ENCODE measurements around the gene AMIGO2. TPM values are rescaled to one million over a fixed set of nuclear protein-coding genes. Genes with fewer than 3 reads are reported as not detected.

Gene AMIGO2
- total and polyA plus RNA-seq, 9 of the 15 experiments (the other 6 are each of a cell fraction or from before 2014, with no cell fraction given), result 2.0 to 8.3 (median 3.8) TPM

DNA sequence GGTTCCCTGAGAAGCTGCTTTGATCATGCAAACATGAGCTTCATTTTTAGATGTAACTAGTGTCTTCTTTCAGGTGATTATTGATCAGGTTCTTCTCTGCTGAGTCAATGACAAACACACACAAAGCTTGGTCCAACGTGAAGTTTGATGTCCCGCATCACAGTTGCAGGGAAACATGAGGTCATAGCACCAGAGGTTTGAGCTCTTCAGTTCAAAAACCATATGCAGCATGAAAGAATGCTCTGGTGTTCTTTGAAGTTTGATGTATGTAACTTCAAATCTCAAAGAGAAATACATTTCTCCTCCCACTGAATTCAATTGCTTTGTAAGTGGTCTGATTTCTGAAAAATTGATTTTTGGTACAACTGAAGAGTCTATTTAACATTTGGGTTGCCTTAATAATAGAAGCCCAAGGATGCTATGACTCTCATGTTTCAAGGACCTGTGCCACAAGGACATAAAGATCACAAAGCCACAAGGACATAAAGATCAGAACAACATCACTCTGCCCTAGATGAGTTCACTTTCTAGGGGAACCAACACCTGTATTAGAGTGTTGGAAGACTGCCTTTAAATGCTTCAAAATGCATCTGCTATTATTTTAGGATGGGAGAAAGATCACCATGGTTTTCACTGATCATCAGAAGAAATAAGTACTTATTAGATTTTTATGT lies 31.1 kb upstream of the AMIGO2 start:
- no TSS peak for BruUV-seq (replicated peaks)
- no peak for FAIRE-seq
- H3K4me3 ChIP-seq, result no peak overlapping the region
- no peak for DNase-seq (ENCODE audit: extremely low read depth in 1 of 4, low spot score in 3 of 4)
- H3K4me1 ChIP-seq (replicated peaks in 1 of 2; ENCODE audit: control insufficient read depth in 2 of 2, insufficient read depth in 2 of 2, low read length in 2 of 2), result peaks cover 0 to 9% of the 10 kb centered on the region in 2 experiments; a peak in 3 of 5 replicates
- ChIA-PET CTCF (ENCODE audit: low intra/inter-chr PET ratio) (no interaction called here), POLR2A (interaction anchor here (0.6 kb wide), 2 partner anchors 9 to 14 kb away, joined by 3 to 4 read pairs; no protein-coding TSS in a partner anchor)
- no peak for ATAC-seq
- in situ Hi-C loops (cut with MboI) (no loop called here), intact Hi-C loops (cut with micrococcal nuclease) (no loop called here)
- no peaks in the 10 kb centered on the region for H3K9me1 ChIP-seq (ENCODE audit: control insufficient read depth, insufficient read depth, low read length)
- H3K36me3 ChIP-seq (ENCODE audit: control insufficient read depth, insufficient read depth, low read length), result no peaks in the 10 kb centered on the region
- TF ChIP-seq ZC3H8 (IDR thresholded peaks at IDR 0.05), result no peak
- TF ChIP-seq, protein P1, sequence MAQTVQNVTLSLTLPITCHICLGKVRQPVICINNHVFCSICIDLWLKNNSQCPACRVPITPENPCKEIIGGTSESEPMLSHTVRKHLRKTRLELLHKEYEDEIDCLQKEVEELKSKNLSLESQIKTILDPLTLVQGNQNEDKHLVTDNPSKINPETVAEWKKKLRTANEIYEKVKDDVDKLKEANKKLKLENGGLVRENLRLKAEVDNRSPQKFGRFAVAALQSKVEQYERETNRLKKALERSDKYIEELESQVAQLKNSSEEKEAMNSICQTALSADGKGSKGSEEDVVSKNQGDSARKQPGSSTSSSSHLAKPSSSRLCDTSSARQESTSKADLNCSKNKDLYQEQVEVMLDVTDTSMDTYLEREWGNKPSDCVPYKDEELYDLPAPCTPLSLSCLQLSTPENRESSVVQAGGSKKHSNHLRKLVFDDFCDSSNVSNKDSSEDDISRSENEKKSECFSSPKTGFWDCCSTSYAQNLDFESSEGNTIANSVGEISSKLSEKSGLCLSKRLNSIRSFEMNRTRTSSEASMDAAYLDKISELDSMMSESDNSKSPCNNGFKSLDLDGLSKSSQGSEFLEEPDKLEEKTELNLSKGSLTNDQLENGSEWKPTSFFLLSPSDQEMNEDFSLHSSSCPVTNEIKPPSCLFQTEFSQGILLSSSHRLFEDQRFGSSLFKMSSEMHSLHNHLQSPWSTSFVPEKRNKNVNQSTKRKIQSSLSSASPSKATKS (CRISPR knock-in tag; IDR thresholded peaks at IDR 0.05), result no peak
- TF ChIP-seq KDM4B (IDR thresholded peaks at IDR 0.05; ENCODE audit: borderline replicate concordance in 2 of 2, low read depth in 1 of 2), result no peak
- TF ChIP-seq DPF2 (IDR thresholded peaks at IDR 0.05), result no peak
- TF ChIP-seq CBFA2T3 (IDR thresholded peaks at IDR 0.05), result no peak
- TF ChIP-seq, protein P2, sequence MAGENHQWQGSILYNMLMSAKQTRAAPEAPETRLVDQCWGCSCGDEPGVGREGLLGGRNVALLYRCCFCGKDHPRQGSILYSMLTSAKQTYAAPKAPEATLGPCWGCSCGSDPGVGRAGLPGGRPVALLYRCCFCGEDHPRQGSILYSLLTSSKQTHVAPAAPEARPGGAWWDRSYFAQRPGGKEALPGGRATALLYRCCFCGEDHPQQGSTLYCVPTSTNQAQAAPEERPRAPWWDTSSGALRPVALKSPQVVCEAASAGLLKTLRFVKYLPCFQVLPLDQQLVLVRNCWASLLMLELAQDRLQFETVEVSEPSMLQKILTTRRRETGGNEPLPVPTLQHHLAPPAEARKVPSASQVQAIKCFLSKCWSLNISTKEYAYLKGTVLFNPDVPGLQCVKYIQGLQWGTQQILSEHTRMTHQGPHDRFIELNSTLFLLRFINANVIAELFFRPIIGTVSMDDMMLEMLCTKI (IDR thresholded peaks at IDR 0.05; ENCODE audit: partially characterized antibody), result no peak
- TF ChIP-seq LEF1 (IDR thresholded peaks at IDR 0.05), result no peak
- no peak for TF ChIP-seq HMG20B (CRISPR knock-in tag; IDR thresholded peaks at IDR 0.05)
- TF ChIP-seq SMARCA4 (IDR thresholded peaks at IDR 0.05), result no peak
- no peak for TF ChIP-seq MIER1 (IDR thresholded peaks at IDR 0.05; ENCODE audit: low read depth)
- no peak for TF ChIP-seq RFX7 (CRISPR knock-in tag; IDR thresholded peaks at IDR 0.05)
- no peak for TF ChIP-seq SNIP1 (IDR thresholded peaks at IDR 0.05; ENCODE audit: low read depth)
- no peak for TF ChIP-seq BACH1 (tag; IDR thresholded peaks at IDR 0.05)
- H3K79me2 ChIP-seq (ENCODE audit: control insufficient read depth, insufficient read depth, low read length), result no peaks in the 10 kb centered on the region
- no peak overlapping the region for H2AFZ ChIP-seq (ENCODE audit: low read depth, low read length)
- no peak overlapping the region for H3K4me2 ChIP-seq (ENCODE audit: insufficient read depth, low read length)
- H3K27ac ChIP-seq (ENCODE audit: extremely low read depth, low read depth, low read length), result no peak overlapping the region
- H3K9me3 ChIP-seq (replicated peaks; ENCODE audit: control insufficient read depth, insufficient read depth, low read depth, low read length), result no peaks in the 10 kb centered on the region
- 57% methylated on average over 2 of the region's 2 CpGs for WGBS (ENCODE audit: insufficient coverage, low coverage, missing lambda C conversion rate)
- H3K9ac ChIP-seq (ENCODE audit: insufficient read depth in 1 of 2, low read depth in 2 of 2, low read length in 2 of 2), result no peak overlapping the region
- no peaks in the 10 kb centered on the region for H3K27me3 ChIP-seq (ENCODE audit: control insufficient read depth in 2 of 2, insufficient read depth in 2 of 2, low read length in 2 of 2)
- no peaks in the 10 kb centered on the region for H4K20me1 ChIP-seq (replicated peaks; ENCODE audit: control insufficient read depth, insufficient read depth, low read length)
